GM23338 (cell line): Measurements from ENCODE around the gene ANKRD63.

Experiments used
- CREB1 ChIP-seq: fragments of 250-450 bp; sonication (Bioruptor Pico); IDR thresholded peaks from 2 replicates; pipeline ENCODE4 v1.5.0; 2020; ENCODE audit warnings: low read depth, mild to moderate bottlenecking, moderate library complexity
- CTCF ChIP-seq, 2 experiments: fragments of 200-600 bp in 1 of 2; sonication (generic) in 1 of 2; conservative IDR thresholded peaks; 2 replicates each; pipeline versions ENCODE4 v1.5.1 to v1.6.1; 2016 to 2017; ENCODE audit warnings: antibody characterized with exemption in 2 of 2, low read depth in 2 of 2, mild to moderate bottlenecking in 2 of 2, moderate library complexity in 1 of 2
- ETS1 ChIP-seq: IDR thresholded peaks from 2 replicates; pipeline ENCODE4 v1.6.1; 2016; ENCODE audit warnings: antibody characterized with exemption
- EZH2 ChIP-seq: fragments of 200-600 bp; sonication (generic); IDR thresholded peaks from one replicate; pipeline ENCODE4 v1.8.0; 2017; ENCODE audit warnings: antibody characterized with exemption, mild to moderate bottlenecking, low read depth; ENCODE audit not compliant: unreplicated experiment
- EZH2phosphoT487 ChIP-seq: fragments of 200-600 bp; sonication (generic); IDR thresholded peaks from one replicate; pipeline ENCODE4 v1.8.1; 2018; ENCODE audit warnings: antibody characterized with exemption; ENCODE audit not compliant: unreplicated experiment
- JUNB ChIP-seq: IDR thresholded peaks from one replicate; pipeline ENCODE4 v1.6.1; 2016; ENCODE audit warnings: antibody characterized with exemption; ENCODE audit not compliant: unreplicated experiment
- NANOG ChIP-seq: IDR thresholded peaks from 2 replicates; pipeline ENCODE4 v1.6.1; 2016; ENCODE audit warnings: antibody characterized with exemption, borderline replicate concordance
- POLR2AphosphoS5 ChIP-seq: IDR thresholded peaks from 2 replicates; pipeline ENCODE4 v1.6.1; 2016; ENCODE audit warnings: antibody characterized with exemption, low read depth
- REST ChIP-seq: IDR thresholded peaks from one replicate; pipeline ENCODE4 v1.6.1; 2018; ENCODE audit warnings: antibody characterized with exemption; ENCODE audit not compliant: unreplicated experiment
- STAT1 ChIP-seq: IDR thresholded peaks from one replicate; pipeline ENCODE4 v1.6.1; 2016; ENCODE audit warnings: antibody characterized with exemption; ENCODE audit not compliant: unreplicated experiment
- ZNF114 ChIP-seq: fragments of 250-450 bp; sonication (Bioruptor Pico); IDR thresholded peaks from 2 replicates; pipeline ENCODE4 v1.5.0; 2020; ENCODE audit warnings: mild to moderate bottlenecking, moderate library complexity
- ZNF331 ChIP-seq: fragments of 250-450 bp; sonication (Bioruptor Pico); IDR thresholded peaks from 2 replicates; pipeline ENCODE4 v1.5.0; 2020; ENCODE audit warnings: low read depth, mild to moderate bottlenecking, moderate library complexity

GRCh38 chr15:40283615-40284300, 894 bp upstream of the ANKRD63 start:
- TF ChIP-seq CTCF (conservative IDR thresholded peaks at IDR 0.05; ENCODE audit: low read depth in 2 of 2) (no peak), POLR2AphosphoS5 (no peak), CREB1 (CRISPR knock-in tag) (no peak), REST (no peak), EZH2phosphoT487 (peak; percentile 22), ETS1 (no peak), EZH2 (peak; percentile 72), STAT1 (no peak), JUNB (no peak), NANOG (no peak), ZNF114 (CRISPR knock-in tag) (no peak), ZNF331 (no peak)
